Stromal cell of bone marrow (primary cell): Measurements from ENCODE around the gene EXOC8.

Experiments used
- DNase-seq: peaks from one replicate; pipeline ENCODE4 v3.0.0-alpha.2; 2012; ENCODE audit warnings: low read depth

Gene EXOC8

DNA sequence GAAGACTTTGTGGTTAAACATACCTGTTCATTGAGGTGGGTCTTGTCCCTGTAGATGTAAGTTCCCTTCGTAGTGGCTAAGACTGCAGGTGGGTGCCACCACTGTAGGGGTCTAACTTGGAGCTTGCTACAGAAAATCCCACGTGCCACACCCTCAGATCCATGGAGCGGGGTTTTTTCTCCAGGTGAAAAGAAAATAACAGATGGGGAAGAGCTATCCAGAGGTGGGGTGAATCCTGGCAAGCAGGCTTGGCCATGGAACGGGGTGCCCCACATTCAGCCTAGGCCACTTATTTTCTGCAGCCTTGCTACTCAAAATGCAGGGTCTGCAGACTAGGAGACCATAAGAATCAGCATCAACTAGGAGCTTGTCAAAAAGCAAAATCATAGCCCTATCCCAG is 24.0 kb downstream of the EXOC8 start:
- DNase-seq = no peak

DNA sequence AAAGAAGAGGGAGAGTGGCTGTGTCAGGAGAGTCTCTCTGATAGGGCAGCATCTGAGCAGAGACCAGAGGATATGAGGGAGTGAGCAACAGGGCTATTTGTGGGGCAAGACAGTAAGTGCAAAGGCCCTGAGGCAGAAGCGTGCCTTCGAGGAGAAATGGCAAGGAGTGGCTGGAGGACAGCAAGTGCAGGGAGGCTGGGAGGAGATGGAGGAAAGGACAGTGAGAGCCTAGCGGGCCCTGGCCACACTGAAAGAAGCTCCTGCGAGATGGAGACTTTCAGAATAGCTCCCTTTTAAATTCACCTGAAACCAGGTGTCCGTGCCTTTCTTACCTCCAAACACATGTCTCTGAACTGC is 25.2 kb downstream of the EXOC8 start:
- DNase-seq = no peak

DNA sequence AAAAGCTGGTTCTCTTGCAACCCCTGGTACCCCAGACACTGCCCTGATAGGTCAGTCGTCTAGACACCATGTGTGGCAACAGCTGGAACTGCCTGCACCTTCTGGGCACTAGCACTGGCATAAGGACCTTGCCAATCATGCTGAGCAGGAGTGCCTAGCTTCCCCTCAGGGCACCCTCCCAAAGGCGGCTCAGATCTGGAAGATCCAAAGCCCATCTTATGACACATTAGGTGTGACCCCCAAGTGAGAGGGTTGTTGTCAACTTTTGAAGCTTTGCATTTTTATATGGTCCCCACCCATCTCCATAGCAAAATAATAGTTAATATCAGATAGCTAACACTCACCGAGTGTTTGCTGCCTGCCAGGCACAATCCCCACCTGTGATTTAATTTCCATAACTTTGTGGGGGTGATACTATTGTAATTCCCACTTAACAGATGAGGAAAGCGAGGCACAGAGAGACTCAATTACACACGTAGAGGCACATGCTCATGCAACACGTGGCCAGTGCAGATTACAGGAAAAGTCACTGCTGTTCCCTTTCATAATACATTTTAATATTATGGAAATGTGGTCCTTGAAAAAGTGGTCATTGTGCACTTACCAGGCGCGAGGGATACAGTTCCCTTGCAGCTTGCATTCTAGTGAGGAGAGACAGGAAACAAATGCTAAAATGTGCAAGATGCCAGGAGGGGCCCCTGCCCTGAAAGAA is 25.8 kb downstream of the EXOC8 start:
- DNase-seq = no peak

DNA sequence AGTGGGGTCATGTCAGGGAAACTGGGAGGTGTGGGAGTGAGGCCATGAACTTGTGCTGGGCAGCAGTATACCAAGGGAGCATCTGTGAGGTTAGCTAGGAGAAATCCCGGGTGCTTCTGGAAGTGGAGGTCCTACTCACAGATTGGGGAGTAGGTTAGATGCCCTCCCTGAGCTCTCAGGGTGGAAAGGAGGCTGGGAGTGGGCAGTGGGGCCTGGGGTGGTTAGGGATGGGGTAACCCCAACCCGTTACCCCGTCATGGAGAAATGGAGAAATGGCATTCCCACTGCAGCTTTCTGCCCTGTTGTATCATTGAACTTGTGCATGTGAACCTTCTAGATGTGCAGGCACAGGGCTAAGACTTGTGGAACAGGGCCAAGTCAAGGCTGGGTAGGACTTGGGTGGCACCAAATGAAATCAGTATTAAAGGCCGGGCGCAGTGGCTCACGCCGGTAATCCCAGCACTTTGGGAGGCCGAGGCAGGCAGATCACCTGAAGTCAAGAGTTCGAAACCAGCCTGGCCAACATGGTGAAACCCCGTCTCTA is 27.2 kb downstream of the EXOC8 start:
- no peak for DNase-seq

DNA sequence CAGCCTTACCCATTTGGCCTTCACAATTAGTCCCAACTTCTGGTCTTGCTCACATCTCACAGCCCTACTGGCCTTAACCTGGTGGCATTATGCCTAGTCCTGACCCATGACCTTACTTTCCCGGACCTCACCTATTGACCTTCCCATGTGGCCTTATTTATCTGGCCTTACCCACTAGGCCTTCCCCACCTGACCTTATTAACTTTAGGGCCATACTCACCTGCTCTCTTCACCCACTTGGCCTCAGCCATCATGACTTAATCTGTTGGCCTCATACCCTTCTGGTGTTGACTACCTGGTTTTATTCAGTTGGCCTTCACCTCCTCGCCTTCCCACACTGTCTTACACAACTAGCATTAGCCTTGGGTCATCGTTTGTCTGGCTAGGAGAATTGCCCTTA is 35.7 kb downstream of the EXOC8 start:
- DNase-seq = no peak

DNA sequence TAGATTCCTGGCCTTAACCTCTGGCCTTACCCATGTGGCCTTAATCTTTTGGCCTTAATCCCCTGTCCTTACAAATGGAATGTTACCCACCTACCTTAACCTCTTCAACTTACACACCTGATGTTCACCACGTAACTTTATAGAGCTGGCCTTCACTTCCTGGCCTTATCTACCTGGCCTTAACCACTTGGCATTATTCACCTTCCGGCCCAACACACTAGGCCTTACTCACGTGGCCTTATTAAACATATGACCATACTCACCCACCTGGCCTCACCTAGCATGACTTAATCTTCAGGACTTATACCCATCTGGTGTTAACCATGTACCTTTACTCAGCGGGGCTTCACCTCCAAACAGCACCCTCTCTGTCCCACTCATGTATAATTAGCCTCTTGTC is 41.7 kb downstream of the EXOC8 start:
- no peak for DNase-seq

DNA sequence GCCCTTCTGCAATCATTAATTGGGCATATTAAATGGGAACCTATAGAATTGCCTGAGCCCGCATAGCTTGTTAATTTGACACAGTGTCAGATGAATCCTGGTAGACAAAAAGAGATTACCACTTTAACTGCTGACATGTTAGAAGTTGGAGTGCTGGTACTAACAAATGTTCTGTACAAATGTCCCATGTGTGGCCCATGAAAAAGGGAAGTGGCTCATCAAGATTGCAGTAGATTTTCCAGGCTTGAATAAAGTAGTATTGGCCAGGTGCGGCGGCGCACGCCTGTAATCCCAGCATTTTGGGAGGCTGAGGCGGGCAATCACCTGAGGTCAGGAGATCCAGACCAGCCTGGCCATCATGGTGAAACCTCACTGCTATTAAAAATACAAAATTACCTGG is 51.0 kb downstream of the EXOC8 start:
- no peak for DNase-seq

DNA sequence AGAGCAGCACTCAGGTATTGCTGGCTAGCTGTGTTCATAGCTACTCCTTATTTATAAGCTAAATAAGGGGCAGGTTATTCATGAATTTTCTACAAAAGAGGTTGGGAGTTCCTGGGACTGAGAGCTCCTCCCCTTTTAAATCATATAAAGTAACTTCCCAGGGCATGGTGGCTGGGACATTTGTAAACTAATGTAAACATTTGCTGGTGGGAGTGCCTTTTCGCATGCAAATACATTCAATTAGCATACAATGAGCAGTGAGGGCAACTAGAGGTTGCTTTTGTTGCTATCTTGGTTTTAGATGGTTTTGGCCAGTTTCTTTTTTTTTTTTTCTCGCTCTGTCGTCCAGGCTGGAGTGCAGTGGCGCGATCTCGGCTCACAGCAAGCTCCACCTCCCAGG is 53.2 kb downstream of the EXOC8 start:
- DNase-seq = no peak
